Natural killer cell treated with Interleukin-12 subunit alpha and Interleukin-12 subunit beta and Interleukin-15 and Interleukin-18, amount 100 ng/mL, for 72 hours (primary cell): Measurements from ENCODE around the gene ZSWIM4. TPM values are rescaled to one million over a fixed set of nuclear protein-coding genes. Genes with fewer than 3 reads are reported as not detected.

Experiments used
- ATAC-seq, 2 donors: fragments of 150-1000 bp; cut with Tn5 transposase in 1 of 2; sonication (Bioruptor Pico), chemical (Tn5 transposase) in 1 of 2; 2 replicates each; pipeline ENCODE4 v1.10.0; 2021
- DNase-seq: peaks from one replicate; pipeline ENCODE4 v3.0.0; 2022; ENCODE audit warnings: low spot score
- H3K27ac Mint-ChIP-seq, 2 donors: 1 replicate in 1 of 2; 2 replicates in 1 of 2; pipeline ENCODE4 v1.8.0; 2022; ENCODE audit warnings: mixed read lengths in 2 of 2, mild to moderate bottlenecking in 1 of 2, moderate library complexity in 1 of 2
- H3K27me3 Mint-ChIP-seq, 2 donors: 1 replicate in 1 of 2; 2 replicates in 1 of 2; pipeline ENCODE4 v1.8.0; 2022; ENCODE audit warnings: mixed read lengths in 2 of 2
- H3K36me3 Mint-ChIP-seq: one replicate; pipeline ENCODE4 v1.8.0; 2022; ENCODE audit warnings: mixed read lengths
- H3K4me1 Mint-ChIP-seq, 2 donors: 1 replicate in 1 of 2; 2 replicates in 1 of 2; pipeline ENCODE4 v1.8.0; 2022; ENCODE audit warnings: low read depth in 2 of 2, mixed read lengths in 2 of 2, mild to moderate bottlenecking in 1 of 2
- H3K4me3 Mint-ChIP-seq: one replicate; pipeline ENCODE4 v1.8.0; 2022; ENCODE audit warnings: mixed read lengths
- H3K9me3 Mint-ChIP-seq: 2 replicates; pipeline ENCODE4 v1.8.0; 2022; ENCODE audit warnings: mixed read lengths
- total RNA-seq, 2 donors: library from RNA; stranded (reverse); gene quantifications; one replicate each; pipeline ENCODE4 v1.2.3, GENCODE V29; 2022

ZSWIM4 gene
- total RNA-seq, 2 donors from 2014 or later: 8.3 to 9.7 TPM

DNA sequence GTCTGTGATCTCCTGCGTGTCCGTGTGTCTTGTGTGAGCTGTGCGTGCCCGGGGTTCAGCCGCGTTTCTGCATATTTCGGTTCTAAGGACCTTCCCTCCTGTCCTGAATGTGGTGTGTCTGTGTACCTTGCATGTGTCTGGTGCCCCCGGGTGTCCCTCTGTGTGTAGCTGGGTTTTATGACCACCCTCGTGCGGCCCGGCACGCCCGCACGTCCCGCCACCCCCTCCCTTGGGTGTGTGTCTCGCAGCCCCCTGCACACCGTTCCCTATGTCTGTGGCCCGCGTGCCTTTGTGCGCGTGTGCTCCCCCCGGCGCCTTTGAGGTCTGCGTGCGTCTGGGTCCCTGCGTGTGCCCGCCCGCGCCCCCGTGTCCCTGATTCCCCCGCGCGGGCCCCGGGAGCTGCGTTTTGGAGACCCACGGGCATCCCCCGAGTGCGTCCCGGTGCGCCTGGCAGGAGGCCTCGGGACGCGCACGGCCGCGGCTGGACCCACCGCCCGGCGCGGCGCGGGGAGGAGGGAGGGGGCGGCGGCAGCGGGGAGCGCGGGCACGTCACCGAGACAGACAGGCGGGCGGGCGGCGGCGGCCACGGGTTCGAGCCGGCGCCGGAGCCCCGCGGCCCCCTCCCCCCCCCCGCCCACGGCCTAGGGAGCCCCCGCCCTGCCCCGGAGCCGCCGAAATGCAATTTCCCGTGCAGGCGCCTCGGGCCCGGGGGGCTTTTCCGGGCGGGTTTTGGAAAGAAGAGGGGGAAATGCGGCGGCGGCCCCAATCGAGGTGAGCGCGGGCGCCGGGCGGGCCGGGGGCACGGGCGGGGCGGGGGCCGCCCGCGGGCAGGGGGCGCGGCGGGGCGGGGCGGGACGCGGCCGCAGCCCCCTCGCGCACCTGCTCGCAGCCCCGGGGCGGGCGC, 69.7 kb downstream of the ZSWIM4 start:
- Mint-ChIP-seq H3K4me3 (peak overlapping the region; percentile 90), H3K27me3 (peaks cover 19 to 25% of the 10 kb centered on the region in 2 donors), H3K4me1 (peaks cover 34% of the 10 kb centered on the region in 2 donors), H3K36me3 (peaks cover 10% of the 10 kb centered on the region), H3K9me3 (no peaks in the 10 kb centered on the region), H3K27ac (no peak overlapping the region)
- no peak for ATAC-seq
- DNase-seq: no peak

- peaks cover 19 to 25% of the 10 kb centered on the region in 2 donors for H3K27me3 Mint-ChIP-seq
- ATAC-seq (no peak), DNase-seq (no peak)
- peaks cover 10% of the 10 kb centered on the region for H3K36me3 Mint-ChIP-seq
- H3K4me1 Mint-ChIP-seq: peaks cover 30 to 31% of the 10 kb centered on the region in 2 donors
- peak overlapping the region in 1 of 2 donors; percentile 73 for H3K27ac Mint-ChIP-seq
- no peaks in the 10 kb centered on the region for H3K9me3 Mint-ChIP-seq
- H3K4me3 Mint-ChIP-seq: peak overlapping the region; percentile 83
These were observed 70.6 kb downstream of the ZSWIM4 start for GRCh38 chr19:13865571-13866462.

GRCh38 chr19:13866463-13867046, 71.3 kb downstream of the ZSWIM4 start:
- ATAC-seq: no peak
- Mint-ChIP-seq H3K36me3 (peaks cover 10% of the 10 kb centered on the region), H3K27me3 (peaks cover 19 to 25% of the 10 kb centered on the region in 2 donors), H3K4me3 (peak overlapping the region; percentile 83), H3K9me3 (no peaks in the 10 kb centered on the region), H3K27ac (peak overlapping the region in 1 of 2 donors; percentile 73), H3K4me1 (peaks cover 23 to 24% of the 10 kb centered on the region in 2 donors)
- no peak for DNase-seq

- Mint-ChIP-seq H3K36me3 (peaks cover 10% of the 10 kb centered on the region), H3K4me3 (no peak overlapping the region), H3K9me3 (no peaks in the 10 kb centered on the region), H3K27me3 (peaks cover 21 to 25% of the 10 kb centered on the region in 2 donors), H3K27ac (no peak overlapping the region), H3K4me1 (peaks cover 16 to 17% of the 10 kb centered on the region in 2 donors)
- DNase-seq (no peak), ATAC-seq (no peak)
These were observed 73.4 kb downstream of the ZSWIM4 start for GRCh38 chr19:13868663-13869062.

DNA sequence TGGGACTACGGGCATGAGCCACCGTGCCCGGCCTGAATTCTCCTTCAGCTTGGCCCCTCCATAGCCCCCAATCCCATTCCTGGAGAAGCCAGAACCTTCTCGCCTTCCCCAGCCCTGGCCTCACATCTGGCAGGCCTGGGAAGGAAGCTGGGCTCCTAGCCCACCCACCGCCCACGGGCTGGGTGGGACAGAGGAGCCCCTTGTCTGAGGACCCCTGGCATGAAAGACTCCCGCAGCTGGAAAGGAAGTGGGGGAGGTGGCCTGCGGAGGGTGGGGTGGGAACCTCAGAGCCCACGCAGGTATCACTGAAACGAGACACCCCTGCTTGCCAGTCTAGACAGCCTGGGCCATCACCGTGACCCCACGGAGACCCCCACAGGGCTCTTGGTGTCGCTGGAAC, 74.0 kb downstream of the ZSWIM4 start:
- Mint-ChIP-seq H3K27ac (no peak overlapping the region), H3K4me1 (peaks cover 14% of the 10 kb centered on the region in 2 donors), H3K4me3 (no peak overlapping the region), H3K36me3 (peaks cover 8% of the 10 kb centered on the region), H3K27me3 (peaks cover 21 to 24% of the 10 kb centered on the region in 2 donors), H3K9me3 (no peaks in the 10 kb centered on the region)
- ATAC-seq (no peak), DNase-seq (no peak)

DNA sequence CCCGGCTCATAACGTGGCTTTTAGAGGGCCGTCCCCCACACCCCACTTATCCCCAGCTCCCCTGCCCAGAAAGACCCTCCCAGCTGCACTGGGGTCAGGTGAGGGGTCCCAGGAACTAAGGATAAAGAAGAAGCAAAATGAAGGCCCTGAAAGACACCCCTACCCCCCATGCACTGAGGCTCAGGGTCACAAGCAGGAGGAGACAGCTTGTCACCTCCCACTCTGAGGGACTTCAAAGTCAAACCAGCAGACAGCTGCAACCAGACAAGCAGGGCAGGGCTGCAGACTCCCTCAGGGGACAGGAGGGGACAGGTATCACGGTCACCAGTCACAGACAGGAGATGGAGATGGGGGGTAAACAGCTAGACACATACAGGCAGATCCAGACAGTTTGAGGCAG, 75.6 kb downstream of the ZSWIM4 start:
- H3K4me1 Mint-ChIP-seq: peaks cover 9 to 10% of the 10 kb centered on the region in 2 donors
- no peak for DNase-seq
- no peak for ATAC-seq
- H3K4me3 Mint-ChIP-seq: no peak overlapping the region
- H3K9me3 Mint-ChIP-seq: no peaks in the 10 kb centered on the region
- H3K27ac Mint-ChIP-seq: no peak overlapping the region
- H3K36me3 Mint-ChIP-seq: peaks cover 5% of the 10 kb centered on the region
- peaks cover 21 to 23% of the 10 kb centered on the region in 2 donors for H3K27me3 Mint-ChIP-seq

DNA sequence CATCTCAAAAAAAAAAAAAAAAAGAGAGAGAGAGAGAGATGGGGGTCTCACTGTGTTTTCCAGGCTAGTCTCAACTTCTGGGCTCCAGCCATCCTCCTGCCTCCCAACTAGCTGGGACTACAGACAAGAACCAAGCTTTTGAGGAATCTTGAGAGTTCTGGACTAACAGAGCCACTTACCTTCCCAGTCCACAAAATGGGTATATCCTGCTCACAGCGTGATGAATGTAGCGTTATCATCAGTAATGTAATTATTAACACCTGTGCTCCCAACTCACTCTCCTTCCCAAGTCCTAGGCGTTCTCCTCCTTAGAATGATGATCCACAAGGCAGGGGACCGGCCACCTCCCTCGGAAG, 77.1 kb downstream of the ZSWIM4 start:
- Mint-ChIP-seq H3K36me3 (no peaks in the 10 kb centered on the region), H3K9me3 (no peaks in the 10 kb centered on the region), H3K4me3 (peak overlapping the region; percentile 54), H3K27ac (no peak overlapping the region), H3K4me1 (peaks cover 0 to 3% of the 10 kb centered on the region in 2 donors), H3K27me3 (peaks cover 14% of the 10 kb centered on the region in 2 donors)
- DNase-seq (no peak), ATAC-seq (no peak)

GRCh38 chr19:13872695-13873389, 77.6 kb downstream of the ZSWIM4 start:
- peak; percentile 71 to 79 for ATAC-seq
- H3K4me1 Mint-ChIP-seq: peaks cover 0 to 3% of the 10 kb centered on the region in 2 donors
- peaks cover 8 to 10% of the 10 kb centered on the region in 2 donors for H3K27me3 Mint-ChIP-seq
- H3K9me3 Mint-ChIP-seq: no peaks in the 10 kb centered on the region
- no peak for DNase-seq
- no peaks in the 10 kb centered on the region for H3K36me3 Mint-ChIP-seq
- H3K4me3 Mint-ChIP-seq: peak overlapping the region; percentile 54
- H3K27ac Mint-ChIP-seq: no peak overlapping the region

DNA sequence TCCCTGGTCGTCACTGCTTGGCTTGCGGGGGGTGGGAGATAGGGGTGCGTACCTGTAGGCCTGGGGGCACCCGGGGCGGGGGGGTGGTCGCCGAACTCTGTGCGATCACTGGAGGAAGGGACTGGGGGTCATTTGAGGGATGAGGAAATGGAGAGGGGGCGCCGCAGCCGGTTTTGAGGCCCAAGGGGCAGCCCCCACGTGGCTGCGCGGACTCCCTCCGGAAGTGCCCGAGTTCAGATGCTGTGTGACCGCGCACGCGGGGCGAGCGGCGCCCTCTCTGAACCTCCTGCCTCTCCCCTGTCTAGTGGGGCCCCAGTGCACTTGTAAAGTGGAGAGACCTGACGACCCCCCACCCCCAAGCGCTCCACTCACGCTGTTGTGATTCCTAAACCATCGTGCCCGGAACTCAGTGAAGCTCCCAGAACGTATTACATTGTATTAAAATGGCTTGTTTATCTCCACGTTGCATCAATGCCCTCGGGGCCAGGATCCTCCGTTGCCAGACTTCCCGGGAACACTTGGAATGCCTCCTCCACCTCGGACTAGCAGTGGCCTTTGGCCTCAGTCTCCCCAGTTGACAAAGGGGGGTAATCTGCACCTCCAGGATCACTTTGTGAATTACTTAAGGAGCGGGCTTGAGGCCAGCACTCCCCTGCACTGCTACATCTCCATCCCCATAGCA, 78.7 kb downstream of the ZSWIM4 start:
- H3K4me1 Mint-ChIP-seq: peaks cover 0 to 3% of the 10 kb centered on the region in 2 donors
- H3K36me3 Mint-ChIP-seq: no peaks in the 10 kb centered on the region
- DNase-seq: no peak
- H3K4me3 Mint-ChIP-seq: no peak overlapping the region
- ATAC-seq: no peak
- H3K9me3 Mint-ChIP-seq: no peaks in the 10 kb centered on the region
- H3K27me3 Mint-ChIP-seq: peaks cover 7 to 10% of the 10 kb centered on the region in 2 donors
- no peak overlapping the region for H3K27ac Mint-ChIP-seq

GRCh38 chr19:13875824-13876223, 80.6 kb downstream of the ZSWIM4 start:
- H3K36me3 Mint-ChIP-seq: no peaks in the 10 kb centered on the region
- peaks cover 7 to 10% of the 10 kb centered on the region in 2 donors for H3K27me3 Mint-ChIP-seq
- no peaks in the 10 kb centered on the region for H3K9me3 Mint-ChIP-seq
- H3K4me1 Mint-ChIP-seq: peaks cover 6 to 7% of the 10 kb centered on the region in 2 donors
- DNase-seq (no peak), ATAC-seq (no peak)
- no peak overlapping the region for H3K4me3 Mint-ChIP-seq
- H3K27ac Mint-ChIP-seq: no peak overlapping the region

DNA sequence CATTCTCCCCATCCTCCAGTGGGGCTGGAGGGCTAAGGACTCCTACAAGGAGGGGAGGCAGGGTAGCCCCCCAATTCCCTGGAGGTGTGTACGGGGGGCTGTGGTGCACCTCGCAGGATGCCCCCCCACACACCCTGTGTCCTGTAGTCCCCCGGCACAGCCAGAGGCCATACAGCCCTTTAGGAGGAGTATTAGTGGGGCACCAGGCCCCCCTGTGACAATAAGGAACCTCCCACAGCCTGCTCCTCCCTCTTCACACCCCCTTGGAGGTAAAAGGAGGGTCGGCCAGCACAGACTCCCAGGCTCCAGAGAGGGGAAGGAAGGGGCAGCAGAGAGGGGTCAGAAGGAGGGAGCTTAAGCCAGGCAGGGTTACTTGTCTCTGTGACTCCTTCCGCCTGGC, 81.6 kb downstream of the ZSWIM4 start, which contains the start of gene NANOS3:
Gene NANOS3 (plus strand): TSS at position 301 of the 400 bp plus-strand sequence. CDS start 115 bp downstream, outside the sequence.
- DNase-seq (no peak), ATAC-seq (no peak)
- Mint-ChIP-seq H3K4me1 (peaks cover 12% of the 10 kb centered on the region in 2 donors), H3K27me3 (peaks cover 7 to 10% of the 10 kb centered on the region in 2 donors), H3K9me3 (no peaks in the 10 kb centered on the region), H3K36me3 (no peaks in the 10 kb centered on the region), H3K4me3 (no peak within 1 kb of the TSS), H3K27ac (no peak within 1 kb of the TSS)

DNA sequence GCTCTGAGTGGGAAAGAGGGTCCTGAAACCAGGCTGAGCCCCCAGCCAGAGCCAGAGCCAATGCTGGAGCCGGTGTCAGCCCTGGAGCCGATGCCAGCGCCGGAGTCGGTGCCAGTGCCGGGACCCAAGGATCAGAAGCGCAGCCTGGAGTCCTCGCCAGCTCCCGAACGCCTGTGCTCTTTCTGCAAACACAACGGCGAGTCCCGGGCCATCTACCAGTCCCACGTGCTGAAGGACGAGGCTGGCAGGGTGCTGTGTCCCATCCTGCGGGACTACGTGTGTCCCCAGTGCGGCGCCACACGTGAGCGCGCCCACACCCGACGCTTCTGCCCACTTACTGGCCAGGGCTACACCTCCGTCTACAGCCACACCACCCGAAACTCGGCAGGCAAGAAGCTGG, 82.1 kb downstream of the ZSWIM4 start:
- no peak for DNase-seq
- Mint-ChIP-seq H3K9me3 (no peaks in the 10 kb centered on the region), H3K4me3 (no peak overlapping the region), H3K27me3 (peaks cover 7 to 9% of the 10 kb centered on the region in 2 donors), H3K27ac (no peak overlapping the region), H3K36me3 (no peaks in the 10 kb centered on the region), H3K4me1 (peaks cover 16% of the 10 kb centered on the region in 2 donors)
- no peak for ATAC-seq
